Skeletal muscle satellite cell (primary cell): ENCODE data around the gene COPS6.

Experiments used
- H3K27me3 ChIP-seq: 2 replicates; pipeline ENCODE4 v1.7.0; 2013; ENCODE audit warnings: low read length; ENCODE audit not compliant: control insufficient read depth, insufficient read depth
- H3K36me3 ChIP-seq: 2 replicates; pipeline ENCODE4 v1.7.0; 2013; ENCODE audit warnings: mild to moderate bottlenecking, control low read depth, low read length; ENCODE audit not compliant: insufficient read depth
- H3K4me1 ChIP-seq: 2 replicates; pipeline ENCODE4 v1.7.0; 2013; ENCODE audit warnings: low read length; ENCODE audit not compliant: control insufficient read depth, insufficient read depth
- H3K4me2 ChIP-seq: 2 replicates; pipeline ENCODE4 v1.7.0; 2013; ENCODE audit warnings: mild to moderate bottlenecking, low read length
- H3K4me3 ChIP-seq: 2 replicates; pipeline ENCODE4 v1.7.0; 2013; ENCODE audit warnings: low read length
- H3K9ac ChIP-seq: 2 replicates; pipeline ENCODE4 v1.7.0; 2013; ENCODE audit warnings: mild to moderate bottlenecking, low read depth, low read length, moderate library complexity
- H3K9me3 ChIP-seq: replicated peaks from 2 replicates; pipeline ENCODE4 v1.7.0; 2013; ENCODE audit warnings: mild to moderate bottlenecking, control low read depth, low read length

The COPS6 gene

GRCh38 chr7:100093925-100094486 lies 5.2 kb downstream of the COPS6 start:
- no peak overlapping the region for H3K9ac ChIP-seq
- peaks cover 22% of the 10 kb centered on the region for H3K4me1 ChIP-seq
- no peak overlapping the region for H3K4me3 ChIP-seq
- H3K9me3 ChIP-seq = no peaks in the 10 kb centered on the region
- peaks cover 85% of the 10 kb centered on the region for H3K36me3 ChIP-seq
- no peaks in the 10 kb centered on the region for H3K27me3 ChIP-seq
- no peak overlapping the region for H3K4me2 ChIP-seq

- no peak overlapping the region for H3K9ac ChIP-seq
- H3K36me3 ChIP-seq = peaks cover 93% of the 10 kb centered on the region
- H3K4me3 ChIP-seq = no peak overlapping the region
- H3K4me1 ChIP-seq = peaks cover 21% of the 10 kb centered on the region
- no peaks in the 10 kb centered on the region for H3K27me3 ChIP-seq
- H3K9me3 ChIP-seq = no peaks in the 10 kb centered on the region
- no peak overlapping the region for H3K4me2 ChIP-seq
These were observed 6.5 kb downstream of the COPS6 start for GRCh38 chr7:100095289-100095688.

GRCh38 chr7:100095704-100096103 lies 6.9 kb downstream of the COPS6 start:
- Histone ChIP-seq H3K4me2 (no peak overlapping the region), H3K36me3 (peaks cover 88% of the 10 kb centered on the region), H3K9me3 (no peaks in the 10 kb centered on the region), H3K27me3 (no peaks in the 10 kb centered on the region), H3K4me1 (peaks cover 17% of the 10 kb centered on the region), H3K4me3 (no peak overlapping the region), H3K9ac (no peak overlapping the region)

GRCh38 chr7:100098913-100099312 lies 10.1 kb downstream of the COPS6 start:
- no peaks in the 10 kb centered on the region for H3K9me3 ChIP-seq
- H3K4me3 ChIP-seq = no peak overlapping the region
- peak overlapping the region; percentile 23 for H3K4me2 ChIP-seq
- peaks cover 57% of the 10 kb centered on the region for H3K36me3 ChIP-seq
- no peaks in the 10 kb centered on the region for H3K27me3 ChIP-seq
- H3K4me1 ChIP-seq = peaks cover 22% of the 10 kb centered on the region
- peak overlapping the region; percentile 94 for H3K9ac ChIP-seq

- H3K9me3 ChIP-seq = no peaks in the 10 kb centered on the region
- H3K4me3 ChIP-seq = peak overlapping the region; percentile 92
- peak overlapping the region; percentile 97 for H3K4me2 ChIP-seq
- peaks cover 57% of the 10 kb centered on the region for H3K36me3 ChIP-seq
- H3K4me1 ChIP-seq = peaks cover 22% of the 10 kb centered on the region
- H3K9ac ChIP-seq = peak overlapping the region; percentile 94
- H3K27me3 ChIP-seq = no peaks in the 10 kb centered on the region
These were observed 10.7 kb downstream of the COPS6 start for GRCh38 chr7:100099452-100099851.

- Histone ChIP-seq H3K4me1 (peaks cover 22% of the 10 kb centered on the region), H3K27me3 (no peaks in the 10 kb centered on the region), H3K36me3 (peaks cover 53% of the 10 kb centered on the region), H3K4me3 (peak overlapping the region; percentile 92), H3K4me2 (peak overlapping the region; percentile 97), H3K9ac (peak overlapping the region; percentile 94), H3K9me3 (no peaks in the 10 kb centered on the region)
These were observed 11.7 kb downstream of the COPS6 start for GRCh38 chr7:100100420-100101015.

GRCh38 chr7:100101016-100101862 lies 12.5 kb downstream of the COPS6 start, which contains the start of the genes AP4M1 and MCM7:
AP4M1 (plus strand) TSS chr7:100101643; CDS start chr7:100101715, 72 bp downstream.
MCM7 (minus strand) TSS chr7:100101397; CDS start chr7:100101294, 103 bp downstream.
- Histone ChIP-seq H3K4me3 (peak within 1 kb of the TSS; percentile 92), H3K9ac (peak within 1 kb of the TSS; percentile 94), H3K4me2 (peak within 1 kb of the TSS; percentile 97), H3K36me3 (peaks cover 52% of the 10 kb centered on the region), H3K4me1 (peaks cover 22% of the 10 kb centered on the region), H3K27me3 (no peaks in the 10 kb centered on the region), H3K9me3 (no peaks in the 10 kb centered on the region)

GRCh38 chr7:100102950-100103840 lies 14.4 kb downstream of the COPS6 start:
- H3K36me3 ChIP-seq = peaks cover 54% of the 10 kb centered on the region
- H3K4me2 ChIP-seq = peak overlapping the region; percentile 92
- peak overlapping the region; percentile 92 for H3K4me3 ChIP-seq
- H3K27me3 ChIP-seq = no peaks in the 10 kb centered on the region
- peaks cover 22% of the 10 kb centered on the region for H3K4me1 ChIP-seq
- H3K9ac ChIP-seq = peak overlapping the region; percentile 94
- no peaks in the 10 kb centered on the region for H3K9me3 ChIP-seq

GRCh38 chr7:100105534-100105933 lies 16.8 kb downstream of the COPS6 start:
- no peaks in the 10 kb centered on the region for H3K9me3 ChIP-seq
- H3K4me2 ChIP-seq = no peak overlapping the region
- H3K4me3 ChIP-seq = no peak overlapping the region
- H3K9ac ChIP-seq = no peak overlapping the region
- H3K36me3 ChIP-seq = peaks cover 48% of the 10 kb centered on the region
- no peaks in the 10 kb centered on the region for H3K27me3 ChIP-seq
- peaks cover 15% of the 10 kb centered on the region for H3K4me1 ChIP-seq

- Histone ChIP-seq H3K4me2 (no peak overlapping the region), H3K36me3 (peaks cover 55% of the 10 kb centered on the region), H3K9ac (no peak overlapping the region), H3K4me3 (no peak overlapping the region), H3K9me3 (no peaks in the 10 kb centered on the region), H3K4me1 (peaks cover 15% of the 10 kb centered on the region), H3K27me3 (no peaks in the 10 kb centered on the region)
These were observed 17.9 kb downstream of the COPS6 start for GRCh38 chr7:100106633-100107032.
